ENCODE measurements around the gene WDFY2.

Gene WDFY2

DNA sequence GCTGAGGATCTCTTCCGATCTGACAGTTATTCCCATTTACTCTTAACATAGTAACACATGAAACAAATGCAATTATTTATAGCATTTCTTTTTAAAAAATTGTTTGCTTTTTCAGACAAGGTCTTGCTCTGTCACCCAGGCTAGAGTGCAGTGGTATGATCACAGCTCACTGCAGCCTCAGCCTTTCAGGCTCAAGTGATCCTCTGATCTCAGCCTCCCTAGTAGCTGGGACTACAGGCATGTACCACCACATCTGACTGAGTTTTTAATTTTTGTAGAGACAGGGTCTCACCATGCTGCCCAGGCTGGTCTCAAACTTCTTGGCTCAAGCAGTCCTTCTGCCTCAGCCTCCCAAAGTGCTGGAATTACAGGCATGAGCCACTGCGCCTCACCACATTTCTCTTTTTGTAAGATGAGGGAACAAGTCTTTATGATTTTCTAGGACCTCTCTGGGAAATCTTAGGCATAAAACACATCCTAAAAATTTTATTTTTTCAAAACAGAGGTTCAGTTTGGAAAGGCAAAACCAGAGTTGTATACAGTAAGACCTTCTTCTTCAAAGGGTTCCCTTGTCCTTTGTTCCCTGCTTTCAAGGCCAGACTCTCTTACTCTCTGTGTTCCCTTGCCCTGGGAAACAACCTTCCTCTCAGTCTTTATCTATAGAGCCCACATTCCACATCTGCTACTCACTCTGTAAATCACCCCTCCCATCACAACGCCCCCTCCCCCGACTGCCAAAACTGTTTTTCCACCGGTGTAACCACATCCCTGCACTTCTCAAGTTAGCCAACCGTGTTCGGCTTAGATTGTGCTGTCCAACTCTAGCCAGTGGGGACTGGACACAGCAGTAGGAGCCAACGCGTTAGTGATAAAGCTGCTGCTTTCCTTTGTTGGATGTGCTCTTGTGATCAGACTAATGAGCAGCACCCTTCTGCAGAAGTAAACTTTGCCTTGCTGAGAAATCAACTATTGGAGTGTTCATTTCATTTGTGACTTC lies 163.5 kb downstream of the WDFY2 start:
- DNase-seq = no peak

DNA sequence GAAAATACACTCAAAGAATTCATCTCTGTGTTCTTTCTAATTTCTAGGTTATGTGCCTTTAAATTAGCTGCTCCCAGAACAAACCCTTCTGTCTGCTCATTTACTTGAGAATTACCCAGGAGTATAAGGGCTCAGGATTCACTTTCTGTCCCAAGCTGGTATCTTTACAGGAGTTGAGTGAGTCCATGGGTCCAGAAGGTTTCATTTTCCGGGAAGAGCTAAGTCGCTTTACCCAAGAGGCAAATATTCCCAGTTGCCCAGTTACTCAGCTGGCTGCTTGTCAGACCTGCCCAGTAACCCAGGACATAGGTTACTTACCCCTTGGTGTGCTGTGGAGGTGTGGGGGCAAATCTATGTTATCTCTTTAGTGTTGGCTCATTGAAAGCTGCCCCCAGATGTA lies 172.4 kb downstream of the WDFY2 start:
- no peak for DNase-seq

DNA sequence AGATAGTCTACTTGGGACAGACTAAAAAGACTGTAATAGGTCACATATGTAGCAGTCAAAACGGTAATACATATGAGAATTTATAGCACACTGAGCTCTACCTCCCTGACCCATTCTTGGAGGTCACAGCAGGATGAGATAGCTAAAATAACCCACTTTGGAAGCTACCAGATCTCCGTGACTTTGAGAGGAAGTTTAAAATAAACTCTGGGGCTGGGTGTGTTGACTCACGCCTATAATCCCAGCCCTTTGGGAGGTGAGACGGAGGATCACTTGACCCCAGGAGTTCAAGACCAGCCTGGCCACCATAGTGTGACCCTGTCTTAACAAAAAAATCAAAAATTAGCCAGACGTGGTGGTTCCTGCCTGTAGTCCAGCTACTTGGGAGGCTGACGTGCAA lies 174.4 kb downstream of the WDFY2 start:
- DNase-seq = no peak

DNA sequence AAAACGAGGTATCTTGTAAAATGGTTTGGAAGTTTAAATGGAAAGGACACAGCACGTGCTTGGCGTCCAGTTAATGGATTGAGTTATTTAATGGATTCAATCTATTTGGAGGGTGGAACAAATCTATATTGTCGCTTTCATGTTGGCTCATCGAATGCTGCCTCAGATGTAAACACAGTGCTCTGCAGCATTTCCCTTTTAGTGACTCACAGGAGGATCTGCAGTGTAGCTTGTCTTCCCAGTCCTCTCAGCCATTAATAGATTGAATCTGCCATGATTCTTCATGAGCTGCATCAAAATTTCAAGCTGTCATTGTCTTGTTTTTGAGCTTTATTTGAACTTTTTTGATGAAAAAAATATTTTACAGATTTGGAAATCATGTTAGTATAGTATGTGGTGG lies 175.0 kb downstream of the WDFY2 start:
- DNase-seq = no peak

DNA sequence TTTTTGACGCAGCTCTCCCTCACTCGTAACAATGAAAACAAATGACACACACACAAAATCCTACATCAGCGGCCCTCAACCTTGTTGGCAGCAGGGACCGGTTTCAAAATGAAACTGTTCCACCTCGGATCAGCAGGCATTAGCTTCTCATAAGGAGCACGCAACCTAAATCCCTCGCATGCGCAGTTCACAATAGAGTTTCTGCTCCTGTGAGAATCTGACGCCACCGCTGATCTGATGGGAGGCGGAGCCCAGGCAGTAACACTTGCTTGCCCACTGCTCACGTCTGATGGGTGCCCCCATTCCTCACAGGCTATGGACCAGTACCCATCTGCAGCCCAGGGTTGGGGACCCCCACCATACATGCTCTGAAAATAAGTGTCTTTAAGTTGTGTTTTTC lies 176.3 kb downstream of the WDFY2 start:
- DNase-seq = no peak

DNA sequence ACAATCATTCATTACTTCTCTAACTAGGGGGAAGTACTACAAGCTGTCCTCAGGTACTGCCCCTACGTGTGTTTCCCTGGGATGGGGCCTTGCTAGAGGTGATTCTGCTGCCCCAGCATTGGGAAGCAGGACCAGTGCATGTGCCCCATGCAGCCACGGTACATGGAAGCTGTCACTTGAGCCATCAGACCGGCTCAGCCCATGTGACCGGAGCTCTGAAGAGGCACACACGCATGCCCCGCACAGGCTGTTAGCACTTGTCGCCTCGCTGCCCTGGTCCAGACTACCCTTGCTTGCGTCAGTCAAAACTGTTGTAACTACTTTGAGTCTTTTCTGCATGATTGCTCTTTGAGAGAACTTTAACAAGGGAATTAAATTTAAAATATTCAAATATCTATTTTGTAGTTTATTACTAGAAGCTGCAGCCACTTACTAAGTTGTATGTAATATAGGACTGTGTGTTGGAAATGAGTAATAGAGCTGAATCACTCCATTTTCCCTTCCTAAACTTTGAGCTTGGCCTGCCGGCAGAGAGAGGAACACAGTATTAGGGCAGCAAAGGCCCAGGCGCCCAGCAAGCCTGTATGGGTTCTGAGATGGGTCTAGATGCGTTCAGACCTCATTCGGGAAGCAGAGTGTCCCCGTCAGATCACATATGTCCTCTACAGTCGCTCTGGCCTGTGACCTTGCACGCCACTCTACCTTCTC lies 177.5 kb downstream of the WDFY2 start:
- DNase-seq = no peak

DNA sequence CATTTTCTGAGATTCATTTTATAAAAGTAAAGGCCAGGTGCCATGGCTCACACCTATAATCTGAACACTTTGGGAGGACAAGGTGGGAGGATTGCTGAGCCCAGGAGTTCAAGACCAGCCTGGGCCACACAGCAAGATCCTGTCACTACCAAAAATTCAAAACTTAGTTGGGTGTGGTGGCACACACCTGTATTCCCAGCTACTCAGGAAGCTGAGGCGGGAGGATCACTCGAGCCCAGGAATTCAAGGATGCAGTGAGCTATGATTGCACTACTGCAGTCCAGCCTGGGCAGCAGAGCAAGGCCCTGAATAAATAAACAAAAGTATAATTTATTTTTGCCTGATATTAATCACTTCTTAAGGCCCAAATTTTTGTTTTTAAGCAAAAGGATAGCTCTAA lies 179.2 kb downstream of the WDFY2 start:
- DNase-seq = no peak

DNA sequence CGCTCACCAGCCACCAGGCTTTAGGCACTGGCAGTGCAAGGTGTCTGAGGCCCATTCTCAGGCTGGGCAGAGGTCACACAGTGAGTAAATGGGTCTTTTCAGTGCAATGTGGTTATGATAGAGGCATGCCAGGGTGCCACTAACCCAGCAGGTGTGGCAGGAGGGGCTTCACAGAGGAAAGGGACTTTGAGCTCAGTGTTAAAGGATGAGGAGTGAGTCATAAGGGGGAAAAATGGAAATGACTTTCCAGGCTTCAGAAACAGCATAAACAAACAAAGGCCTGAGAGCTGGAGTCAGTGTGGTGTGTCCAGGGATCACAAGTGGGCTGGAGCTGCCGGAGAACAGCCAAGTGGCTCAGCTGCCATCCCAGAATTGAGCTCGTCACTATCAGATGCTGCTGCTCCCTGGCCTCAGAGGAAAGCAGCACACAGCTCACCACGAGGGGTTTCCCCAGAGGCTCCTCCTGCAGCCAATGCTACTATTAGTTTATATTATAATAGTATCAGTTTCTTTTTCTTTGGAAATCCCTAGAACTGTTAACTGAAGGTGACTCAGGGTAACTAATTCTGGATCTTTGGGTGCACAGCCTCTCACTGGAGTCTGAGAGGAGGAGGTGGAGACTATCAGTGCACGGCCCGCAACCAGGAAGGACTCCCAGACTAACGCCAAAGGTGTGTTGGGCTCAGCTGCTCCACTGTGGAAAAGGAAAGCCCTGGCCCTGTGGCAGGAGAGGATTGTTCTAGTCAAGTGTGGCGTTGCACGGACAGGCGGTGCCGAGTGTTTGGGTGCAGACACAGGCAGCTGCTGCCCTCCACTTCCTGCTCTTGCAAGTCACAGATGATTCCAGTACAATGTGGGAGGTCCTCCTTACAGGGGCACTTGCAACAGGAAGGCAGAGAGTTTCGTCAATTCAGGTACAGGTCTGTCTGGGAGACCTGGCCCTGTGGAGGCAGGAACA lies 180.2 kb downstream of the WDFY2 start:
- DNase-seq = peak; percentile 23

DNA sequence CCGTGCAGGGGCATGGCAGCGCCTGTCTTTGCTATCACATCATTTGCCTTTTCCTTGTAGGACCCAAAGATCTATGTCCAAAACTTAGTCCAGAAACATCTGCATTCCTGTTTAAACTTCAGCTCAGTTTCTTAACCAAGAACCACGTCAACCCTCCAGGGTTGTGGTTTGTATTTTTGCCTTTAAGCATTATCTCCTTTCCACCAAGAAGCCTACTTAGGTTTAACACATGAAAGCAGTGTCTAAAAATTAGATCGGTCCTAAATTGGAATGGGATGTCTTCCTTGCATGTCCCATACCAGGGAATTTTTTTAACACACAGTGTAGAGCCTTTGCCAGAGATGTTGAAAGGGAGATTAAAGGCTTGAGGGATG lies 180.9 kb downstream of the WDFY2 start:
- DNase-seq = no peak

DNA sequence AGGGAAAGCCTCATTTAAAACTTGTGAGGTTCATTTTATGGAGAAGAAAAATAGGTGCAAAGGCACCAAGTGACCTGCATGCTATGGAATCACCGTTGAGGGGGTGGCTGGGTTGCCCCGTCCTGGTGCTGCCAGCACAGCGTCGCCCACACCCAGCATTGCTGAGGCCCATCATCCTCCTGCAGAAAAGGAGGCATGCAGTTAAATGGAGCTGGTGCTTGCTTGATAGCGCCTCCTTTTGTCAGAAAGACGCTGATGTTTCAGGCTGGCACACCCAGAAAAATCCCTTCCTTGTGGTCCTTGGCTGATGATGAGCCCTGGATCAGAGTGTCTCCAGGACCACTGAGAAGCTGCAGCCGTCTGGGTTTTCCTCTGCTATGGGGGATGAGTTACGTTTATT lies 182.8 kb downstream of the WDFY2 start:
- DNase-seq = no peak

DNA sequence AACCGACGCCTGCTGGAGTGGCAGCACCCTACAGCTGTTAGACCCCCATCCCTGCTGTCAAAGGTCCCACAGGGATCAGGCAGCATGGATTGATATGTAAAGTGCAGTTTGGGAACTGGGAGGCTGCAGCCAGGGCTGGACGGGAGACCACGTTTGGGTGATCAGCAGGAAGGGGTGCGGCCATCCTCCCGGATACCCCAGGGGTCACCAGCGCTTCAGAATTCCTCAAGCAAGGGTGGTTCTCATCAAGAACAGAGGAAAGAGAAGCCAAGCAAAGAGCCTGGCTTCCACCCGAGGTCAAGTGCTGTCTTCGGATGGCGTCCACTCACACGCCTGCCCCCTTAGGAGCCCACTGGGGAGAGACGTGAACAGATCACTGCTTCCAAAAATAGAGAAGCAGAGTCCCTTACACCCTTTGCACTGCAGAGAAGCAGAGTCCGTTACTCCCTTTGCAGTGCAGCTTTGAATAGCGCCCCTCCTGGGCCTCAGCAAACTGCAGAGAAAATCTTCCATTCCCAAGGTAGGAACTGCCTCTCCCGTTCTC lies 184.2 kb downstream of the WDFY2 start:
- no peak for DNase-seq

DNA sequence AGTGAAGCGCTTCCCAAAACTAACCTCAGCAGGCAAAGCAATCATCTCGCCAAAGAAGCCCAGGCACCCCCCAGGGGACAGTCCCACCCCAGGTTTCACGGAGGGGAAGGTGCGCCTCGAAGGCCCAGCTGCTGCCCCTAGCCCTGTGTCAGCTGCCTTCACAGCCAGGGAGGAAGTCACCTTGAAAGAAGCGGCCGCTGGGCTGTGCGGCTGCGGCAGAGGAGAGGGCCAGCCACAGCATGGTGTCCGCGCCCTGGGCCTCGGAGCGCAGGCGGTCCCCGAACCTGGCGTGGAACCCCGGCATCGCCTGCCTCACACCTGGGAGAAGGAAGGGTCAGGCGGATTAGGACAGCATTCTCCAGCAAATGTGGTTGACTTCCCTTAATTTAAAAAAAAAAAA lies 184.7 kb downstream of the WDFY2 start:
- DNase-seq = no peak

DNA sequence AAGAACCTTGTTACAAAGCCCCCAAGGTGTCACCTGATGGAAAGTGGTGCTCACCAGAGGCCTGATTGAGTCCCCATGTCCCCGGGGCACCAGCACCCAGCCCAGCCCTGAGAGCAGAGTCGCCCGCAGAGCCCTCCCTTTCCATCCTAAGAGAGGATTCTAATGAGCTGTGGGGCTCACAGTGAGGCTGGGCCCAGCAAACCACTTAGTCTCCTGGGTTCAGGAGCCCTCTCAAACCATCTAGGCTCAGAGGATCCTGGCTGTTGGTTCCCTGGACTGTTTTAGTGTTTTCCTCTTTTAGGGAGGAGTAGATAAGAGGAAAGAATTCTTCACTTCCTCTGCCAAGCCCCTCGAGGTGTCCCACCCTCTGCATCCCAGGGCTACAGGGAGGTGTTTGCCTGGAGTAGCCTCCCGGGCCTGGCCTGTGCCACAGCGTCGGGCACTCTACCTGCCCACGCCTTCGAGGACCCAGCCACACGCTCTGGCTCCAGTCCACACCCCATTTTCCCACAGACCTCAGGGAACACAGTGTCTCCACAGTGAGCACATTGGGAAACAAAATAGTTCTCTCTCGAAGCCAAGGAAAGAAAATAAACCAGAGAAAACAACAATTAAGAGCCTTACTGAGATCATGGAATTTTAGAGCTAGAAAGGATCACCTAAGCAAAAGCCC lies 185.3 kb downstream of the WDFY2 start:
- no peak for DNase-seq

DNA sequence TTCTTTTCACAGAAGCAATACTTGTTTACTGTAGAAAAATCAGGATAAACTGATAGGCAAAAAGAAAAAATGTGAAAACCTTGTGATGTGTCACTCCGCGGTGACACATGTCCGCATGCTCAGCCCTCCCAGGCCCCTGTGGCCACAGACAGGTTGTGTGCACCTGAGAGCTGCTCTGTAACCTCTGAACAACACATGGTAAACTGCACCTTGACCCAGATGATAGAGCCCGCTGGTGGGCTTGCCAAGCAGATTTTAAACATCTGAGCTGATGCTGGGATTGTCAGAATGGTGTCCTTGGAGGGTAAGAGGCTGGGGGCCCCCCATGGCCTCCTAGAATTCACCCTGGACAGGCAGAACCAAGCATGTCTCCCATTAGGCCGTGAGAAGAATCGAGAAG lies 185.9 kb downstream of the WDFY2 start:
- DNase-seq = no peak

DNA sequence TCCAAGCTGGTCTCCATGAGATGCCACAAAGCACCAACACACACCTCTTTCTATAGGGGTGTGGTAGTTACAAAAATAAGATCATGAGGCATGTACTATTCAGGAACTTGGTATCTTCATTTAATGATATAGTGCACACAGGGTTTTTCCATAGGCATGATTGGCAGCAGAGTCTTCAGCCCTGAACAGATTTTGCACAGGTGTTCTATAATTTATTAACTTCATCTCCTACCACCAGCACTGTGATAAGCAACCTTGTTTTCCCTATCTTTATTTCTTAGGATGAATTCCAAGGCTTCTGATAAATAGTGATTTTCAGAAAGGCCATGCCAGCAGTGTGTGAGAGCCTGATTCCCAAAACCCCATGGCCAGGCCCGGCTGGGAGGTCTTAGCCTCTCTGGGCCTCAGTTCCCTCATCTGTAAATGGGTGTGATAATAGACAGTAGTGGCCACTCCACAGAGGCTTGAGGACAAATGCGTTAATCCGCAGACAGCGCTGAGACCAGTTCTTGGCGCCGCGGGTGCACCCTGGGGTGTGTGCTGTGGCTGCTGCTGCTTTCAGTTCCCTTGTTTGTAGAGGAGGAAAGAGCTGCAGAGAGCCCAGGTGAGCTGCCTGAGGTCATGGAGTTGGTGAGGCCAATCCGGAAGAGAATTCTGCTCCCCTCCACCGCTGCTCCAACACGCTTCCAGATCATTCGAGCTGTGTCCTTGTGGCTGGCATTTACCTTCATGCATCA lies 186.6 kb downstream of the WDFY2 start:
- no peak for DNase-seq

DNA sequence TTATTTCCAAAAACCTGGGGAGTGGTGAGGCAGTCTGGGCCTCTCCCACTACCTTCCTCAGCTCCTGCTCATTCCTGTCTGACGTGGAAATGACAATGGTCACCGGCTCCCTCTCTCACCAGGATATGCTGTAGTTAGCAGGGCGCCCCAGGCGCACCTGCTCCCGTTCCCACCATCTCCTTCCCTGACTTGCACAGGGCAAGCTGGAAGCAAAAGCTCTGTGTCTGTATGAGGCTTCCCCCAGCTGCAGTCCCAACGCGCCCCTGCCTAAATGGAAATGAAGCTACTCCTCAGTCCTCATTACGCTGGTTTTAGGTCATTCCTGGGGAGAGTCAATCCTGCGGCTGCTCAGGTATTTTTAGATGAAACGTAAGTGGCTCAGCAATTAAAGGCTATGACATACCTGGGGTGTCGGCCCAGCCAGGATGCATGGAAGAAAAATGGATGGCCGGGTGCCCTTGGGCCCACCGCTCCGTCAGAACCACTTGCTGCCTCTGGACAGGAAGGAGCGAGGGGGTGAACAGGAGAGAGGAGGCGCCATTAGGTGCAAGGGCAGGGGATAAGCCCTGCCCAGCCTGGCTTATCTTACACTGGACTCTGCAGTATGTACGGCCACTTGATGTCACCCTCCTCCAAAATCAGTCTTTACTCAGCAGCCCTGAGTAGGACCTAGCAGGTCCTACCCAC lies 187.3 kb downstream of the WDFY2 start:
- DNase-seq = no peak

DNA sequence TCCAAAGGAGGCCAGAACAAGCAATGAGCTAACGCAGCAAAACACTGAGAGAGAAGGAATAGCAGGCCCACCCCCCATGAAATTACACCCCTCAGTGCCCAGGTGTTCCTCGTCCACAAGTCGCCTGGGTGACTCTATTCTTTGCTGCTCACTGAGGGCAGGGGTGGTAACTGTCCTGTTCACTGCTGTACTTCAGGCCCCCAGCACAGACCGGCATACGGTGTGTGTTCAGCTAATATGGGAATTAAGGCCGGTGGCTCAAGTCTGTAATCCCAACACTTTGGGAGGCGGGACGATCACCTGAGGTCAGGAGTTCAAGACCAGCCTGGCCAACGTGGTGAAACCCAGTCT lies 187.8 kb downstream of the WDFY2 start:
- DNase-seq = no peak

DNA sequence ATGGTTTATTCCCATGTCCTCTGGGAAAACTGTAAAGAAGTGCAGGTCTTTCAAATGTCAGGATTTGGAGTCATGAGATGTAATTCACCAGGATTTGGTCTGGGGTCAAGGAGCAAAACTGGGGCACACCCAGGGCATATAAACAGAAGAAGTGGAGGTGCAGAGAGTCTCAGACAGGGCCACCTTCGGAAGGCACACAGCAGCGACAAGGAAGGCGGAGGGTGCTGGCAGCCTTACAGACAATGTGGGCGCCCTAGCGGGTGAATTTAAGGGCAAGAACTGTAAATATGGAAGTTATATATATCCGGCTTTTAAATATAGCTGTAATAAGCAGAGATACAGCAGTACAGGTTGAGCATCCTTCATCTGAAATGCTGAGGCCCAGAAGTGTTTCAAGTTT lies 188.5 kb downstream of the WDFY2 start:
- no peak for DNase-seq

DNA sequence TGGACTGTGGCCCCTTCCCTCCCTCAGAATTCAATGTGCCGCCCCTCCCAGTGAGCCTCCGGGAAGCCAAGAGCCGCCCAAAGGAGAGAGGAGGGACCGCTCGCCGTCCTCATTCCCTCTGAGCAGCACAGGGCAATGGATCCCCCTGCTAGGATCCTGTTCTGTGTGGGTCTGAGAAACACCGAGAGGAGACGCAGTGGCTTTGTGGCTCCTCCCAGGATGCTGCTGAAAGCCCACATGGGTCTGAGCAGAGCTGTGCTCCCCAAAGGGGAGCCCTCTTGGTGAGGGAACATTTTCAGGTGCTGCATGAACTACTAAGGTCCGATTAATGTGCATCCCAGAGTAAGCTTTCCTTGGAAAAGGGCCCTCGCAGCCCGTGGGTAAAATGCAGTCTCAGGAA lies 189.3 kb downstream of the WDFY2 start:
- no peak for DNase-seq

DNA sequence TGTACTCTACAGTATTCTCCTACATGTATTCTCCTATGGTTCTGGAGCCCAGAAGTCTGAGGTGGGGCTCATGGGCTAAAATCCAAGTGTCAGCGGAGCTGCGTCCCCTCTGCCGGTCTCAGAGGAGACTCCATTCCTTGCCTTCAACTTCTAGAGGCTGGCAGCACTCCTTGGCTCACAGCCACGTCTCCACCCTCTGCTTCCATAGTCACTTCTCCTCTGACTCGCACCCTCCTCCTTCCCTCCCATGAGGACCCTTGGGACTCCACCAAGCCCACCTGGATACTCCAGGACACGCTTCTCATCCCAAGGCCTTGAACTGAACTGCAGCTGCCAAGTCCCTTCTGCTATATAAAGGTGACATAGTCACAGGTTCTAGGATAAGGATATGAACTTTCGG lies 191.9 kb downstream of the WDFY2 start:
- DNase-seq = no peak

DNA sequence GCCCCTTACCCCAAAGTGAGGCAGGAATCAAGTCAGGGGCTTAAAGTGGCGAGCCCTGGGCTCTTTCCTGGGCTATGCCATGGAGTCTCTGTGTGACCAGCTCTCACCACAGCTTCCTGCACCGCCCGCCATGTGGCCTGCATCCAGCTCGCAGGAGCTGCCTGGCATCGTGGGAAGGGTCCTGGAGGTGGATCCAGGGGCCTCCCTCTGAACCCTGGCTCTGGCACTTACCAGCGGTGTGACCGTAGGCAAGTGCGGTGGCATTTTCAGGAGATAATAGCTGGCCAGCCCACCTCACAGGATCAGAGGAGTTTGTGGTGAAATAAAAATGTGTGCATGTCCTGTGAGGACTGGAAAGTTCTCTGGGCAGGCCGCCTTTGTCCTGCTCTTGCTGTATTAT lies 193.7 kb downstream of the WDFY2 start:
- DNase-seq = no peak

All from NCI-H345 (cell line).